H1 (cell line): ENCODE data around the gene ZNF618. TPM values are rescaled to one million over a fixed set of nuclear protein-coding genes. Genes with fewer than 3 reads are reported as not detected.

Experiments used
- CTCF ChIA-PET: fragments of 300-600 bp; sonication (Branson Sonifier 250); formaldehyde crosslinking; loops from one replicate; lab custom pipeline; 2021; ENCODE audit not compliant: partially characterized antibody; lab: Charles Lee
- POLR2A ChIA-PET: fragments of 300-600 bp; sonication (Branson Sonifier 250); formaldehyde crosslinking; loops from one replicate; lab custom pipeline; 2021; ENCODE audit warnings: inconsistent platforms; ENCODE audit not compliant: partially characterized antibody; lab: Charles Lee
- DNase-seq, 2 experiments: peaks; one replicate each; pipeline versions ENCODE4 v3.0.0 to v3.0.0-alpha.2; 2010 to 2022; ENCODE audit warnings: low spot score in 2 of 2, low read depth in 1 of 2, mixed read lengths in 1 of 2
- FAIRE-seq: peaks from 2 replicates; lab custom pipeline; 2011; peaks lifted over from hg19 to GRCh38; lab: Jason Lieb, UNC
- H2AFZ ChIP-seq: 2 replicates; pipeline ENCODE4 v1.8.1; 2012; ENCODE audit warnings: low read length, inconsistent platforms
- H2AK5ac ChIP-seq: 2 replicates; pipeline ENCODE4 v1.6.1; 2013; ENCODE audit warnings: low read depth, low read length
- H2BK120ac ChIP-seq: replicated peaks from 2 replicates; pipeline ENCODE3; 2013; ENCODE audit warnings: low read depth, low read length, inconsistent platforms
- H2BK12ac ChIP-seq: 2 replicates; pipeline ENCODE4 v1.6.1; 2013; ENCODE audit warnings: low read depth, low read length
- H2BK15ac ChIP-seq: 2 replicates; pipeline ENCODE4 v1.6.1; 2013; ENCODE audit warnings: low read length
- H2BK20ac ChIP-seq: 2 replicates; pipeline ENCODE4 v1.6.1; 2013; ENCODE audit warnings: low read length
- H2BK5ac ChIP-seq: 2 replicates; pipeline ENCODE4 v1.6.1; 2013; ENCODE audit warnings: low read depth, low read length
- H3K14ac ChIP-seq: 2 replicates; pipeline ENCODE4 v1.6.1; 2013; ENCODE audit warnings: inconsistent platforms; ENCODE audit not compliant: insufficient read length
- H3K18ac ChIP-seq: 2 replicates; pipeline ENCODE4 v1.6.1; 2013; ENCODE audit warnings: low read length; ENCODE audit errors: extremely low read depth
- H3K23ac ChIP-seq: 2 replicates; pipeline ENCODE4 v1.6.1; 2013; ENCODE audit warnings: inconsistent platforms; ENCODE audit not compliant: insufficient read length
- H3K23me2 ChIP-seq: 2 replicates; pipeline ENCODE4 v1.6.1; 2013; ENCODE audit warnings: low read depth, low read length
- H3K27ac ChIP-seq: 2 replicates; pipeline ENCODE4 v1.6.1; 2011; ENCODE audit warnings: low read depth, low read length, inconsistent platforms
- H3K27me3 ChIP-seq, 4 experiments: replicated peaks in 1 of 4; 1 replicate in 1 of 4; 2 replicates in 3 of 4; pipeline versions ENCODE4 v1.6.1 to v1.8.1; 2011 to 2013; ENCODE audit warnings: low read length in 3 of 4, mild to moderate bottlenecking in 3 of 4, inconsistent platforms in 2 of 4, mixed read lengths in 2 of 4, moderate library complexity in 1 of 4; ENCODE audit not compliant: control insufficient read depth in 3 of 4, insufficient read depth in 3 of 4; ENCODE audit errors: extremely low read depth in 1 of 4
- H3K36me3 ChIP-seq, 4 experiments: 2 replicates each; pipeline versions ENCODE4 v1.6.1 to v1.8.1; 2011 to 2013; ENCODE audit warnings: mild to moderate bottlenecking in 4 of 4, low read length in 3 of 4, moderate library complexity in 2 of 4, control low read depth in 1 of 4, inconsistent platforms in 1 of 4; ENCODE audit not compliant: insufficient read depth in 4 of 4, control insufficient read depth in 2 of 4
- H3K4ac ChIP-seq: replicated peaks from 2 replicates; pipeline ENCODE3; 2013; ENCODE audit warnings: low read length, low read depth, mixed read lengths, inconsistent platforms; ENCODE audit not compliant: insufficient read length
- H3K4me1 ChIP-seq, 4 experiments: replicated peaks in 1 of 4; 1 replicate in 1 of 4; 2 replicates in 3 of 4; pipeline versions ENCODE4 v1.6.1 to v1.8.1; 2011 to 2013; ENCODE audit warnings: low read length in 3 of 4, inconsistent platforms in 2 of 4, mixed read lengths in 1 of 4; ENCODE audit not compliant: insufficient read depth in 4 of 4, control insufficient read depth in 3 of 4
- H3K4me2 ChIP-seq, 2 experiments: 2 replicates each; pipeline versions ENCODE4 v1.6.1 to v1.8.1; 2011 to 2013; ENCODE audit warnings: low read depth in 2 of 2, low read length in 2 of 2, control low read depth in 1 of 2, inconsistent platforms in 1 of 2, mild to moderate bottlenecking in 1 of 2; ENCODE audit not compliant: insufficient read depth in 1 of 2
- H3K4me3 ChIP-seq, 4 experiments: fragments of 200-600, 300-600 bp in 1 of 4; sonication (generic), shearing (Covaris generic), sonication (Bioruptor Twin) in 1 of 4; 2 replicates each; pipeline versions ENCODE4 v1.5.1 to v1.8.1; 2011 to 2016; ENCODE audit warnings: low read length in 4 of 4, low read depth in 3 of 4, control low read depth in 2 of 4, inconsistent platforms in 2 of 4, mild to moderate bottlenecking in 2 of 4, mixed read lengths in 1 of 4, moderate library complexity in 1 of 4; ENCODE audit not compliant: insufficient read depth in 2 of 4; ENCODE audit errors: extremely low read depth in 1 of 4
- H3K56ac ChIP-seq: replicated peaks from 2 replicates; pipeline ENCODE3; 2013; ENCODE audit warnings: low read depth, mild to moderate bottlenecking, mixed read lengths, low read length, inconsistent platforms; ENCODE audit not compliant: insufficient read length
- H3K79me1 ChIP-seq: 2 replicates; pipeline ENCODE4 v1.6.1; 2013; ENCODE audit warnings: low read depth, low read length, control low read depth
- H3K79me2 ChIP-seq, 2 experiments: 2 replicates each; pipeline versions ENCODE4 v1.6.1 to v1.8.1; 2012 to 2013; ENCODE audit warnings: low read length in 2 of 2, mild to moderate bottlenecking in 2 of 2, inconsistent platforms in 1 of 2; ENCODE audit not compliant: insufficient read depth in 2 of 2, control insufficient read depth in 1 of 2
- H3K9ac ChIP-seq, 4 experiments: replicated peaks in 1 of 4; 1 replicate in 1 of 4; 2 replicates in 3 of 4; pipeline versions ENCODE4 v1.6.1 to v1.8.1; 2011 to 2013; ENCODE audit warnings: low read depth in 3 of 4, low read length in 3 of 4, control low read depth in 2 of 4, mild to moderate bottlenecking in 2 of 4, moderate library complexity in 2 of 4, inconsistent platforms in 1 of 4; ENCODE audit errors: extremely low read depth in 1 of 4
- H3K9me3 ChIP-seq, 2 experiments: 2 replicates each; pipeline versions ENCODE4 v1.6.1 to v1.8.1; 2012 to 2013; ENCODE audit warnings: mild to moderate bottlenecking in 2 of 2, moderate library complexity in 2 of 2, control low read depth in 1 of 2, inconsistent platforms in 1 of 2, low read depth in 1 of 2, low read length in 1 of 2, mixed read lengths in 1 of 2; ENCODE audit not compliant: insufficient read depth in 2 of 2
- H4K20me1 ChIP-seq, 2 experiments: replicated peaks in 1 of 2; 2 replicates each; pipeline versions ENCODE3 to v1.8.1; 2011 to 2013; ENCODE audit warnings: inconsistent platforms in 2 of 2, low read length in 2 of 2, mild to moderate bottlenecking in 1 of 2; ENCODE audit not compliant: insufficient read depth in 2 of 2, control insufficient read depth in 1 of 2
- H4K5ac ChIP-seq: 2 replicates; pipeline ENCODE4 v1.6.1; 2013; ENCODE audit warnings: low read length, low read depth, mixed read lengths, inconsistent platforms; ENCODE audit not compliant: insufficient read length
- H4K8ac ChIP-seq: 2 replicates; pipeline ENCODE4 v1.8.0; 2013; ENCODE audit warnings: mild to moderate bottlenecking, moderate library complexity, low read length, inconsistent platforms; ENCODE audit not compliant: insufficient read depth; ENCODE audit errors: extremely low read depth
- H4K91ac ChIP-seq: replicated peaks from 2 replicates; pipeline ENCODE3; 2013; ENCODE audit warnings: low read length, mixed read lengths, inconsistent platforms; ENCODE audit not compliant: insufficient read length
- ATF2 ChIP-seq: IDR thresholded peaks from 2 replicates; pipeline ENCODE4 v1.6.1; 2012; ENCODE audit warnings: low read length, inconsistent platforms
- GABPA ChIP-seq: IDR thresholded peaks from 2 replicates; pipeline ENCODE4 v1.6.1; 2011; ENCODE audit warnings: mild to moderate bottlenecking, low read length, moderate library complexity, borderline replicate concordance; ENCODE audit not compliant: insufficient read depth
- WGBS, 2 experiments: shearing (Covaris generic) in 1 of 2; methylation state at CpG; one replicate each; pipeline versions ENCODE4 v1.1.6 to v1.1.7; 2013 to 2015; ENCODE audit warnings: low lambda C conversion rate in 2 of 2, mixed read lengths in 2 of 2, inconsistent platforms in 1 of 2, low coverage in 1 of 2, missing lambda C conversion rate in 1 of 2; ENCODE audit not compliant: insufficient replicate concordance in 2 of 2, insufficient coverage in 1 of 2, insufficient read length in 1 of 2; ENCODE audit errors: extremely low coverage in 1 of 2, missing lambda C conversion rate in 1 of 2; 5-methylcytosine and 5-hydroxymethylcytosine counted together
- polyA plus RNA-seq, 7 experiments: library from polyadenylated mRNA; depleted of rRNA in 3 of 7; stranded (reverse) in 5 of 7; unstranded in 2 of 7; fragments of >200 nt in 5 of 7; fragments of 200-250 nt in 2 of 7; gene quantifications; 1 replicate in 5 of 7; 2 replicates in 1 of 7; 4 replicates in 1 of 7; pipeline versions ENCODE4 v1.2.1 to v1.2.3, GENCODE V29; 2011 to 2013; ENCODE audit warnings: missing spikeins in 2 of 7, mixed read lengths in 2 of 7
- total RNA-seq: library from RNA; stranded (reverse); fragmentation: NEBNext Ultra II Directional; extraction: Animal tissue kit (Norgen Biotek cat#: 25700); gene quantifications from 2 replicates; pipeline ENCODE4 v1.2.1, GENCODE V29; 2021

The ZNF618 gene
- total and polyA plus RNA-seq, 2 of the 8 experiments (the other 6 are each of a cell fraction or from before 2014, with no cell fraction given): 9.6 to 28.5 TPM

DNA sequence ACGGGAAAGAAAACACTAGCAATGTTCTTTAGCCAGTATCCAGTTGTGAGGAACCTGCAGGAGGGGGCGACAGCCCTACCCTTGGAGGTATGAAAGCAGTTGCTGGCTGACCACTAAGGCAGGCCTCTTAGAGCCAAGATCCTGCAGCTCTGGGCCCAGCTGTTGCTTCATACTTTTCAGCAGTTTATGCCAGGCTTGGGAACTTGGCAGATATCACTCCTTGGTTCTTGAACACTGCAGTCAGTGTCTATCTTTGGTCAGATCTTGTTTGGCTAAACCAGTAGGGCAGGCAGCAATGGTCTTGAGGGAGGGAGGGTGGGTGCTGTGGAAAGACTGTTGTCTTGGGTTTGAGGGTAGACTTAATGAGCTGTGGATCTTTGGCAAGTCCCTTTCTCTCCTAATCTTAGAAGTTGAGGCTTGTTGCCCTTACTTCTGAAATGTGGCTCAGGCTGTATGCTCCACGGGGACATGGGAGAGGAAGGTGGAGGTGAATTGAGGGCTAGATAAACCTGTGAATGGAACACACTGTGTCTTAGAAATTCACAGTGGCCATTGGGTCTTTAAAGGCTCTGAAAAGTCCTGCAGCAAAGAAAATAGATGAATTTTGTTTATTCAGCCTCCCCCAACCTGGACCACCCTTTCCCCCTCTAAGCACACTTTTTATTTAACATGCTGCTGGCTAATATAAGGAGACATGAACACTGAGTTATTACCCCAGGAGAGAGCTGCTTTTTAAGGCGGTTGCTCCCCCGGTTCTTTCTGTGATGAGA is 37.5 kb downstream of the ZNF618 start:
- H3K4me2 ChIP-seq: no peak overlapping the region
- no peak overlapping the region for H4K91ac ChIP-seq
- H3K4me3 ChIP-seq: no peak overlapping the region
- H4K5ac ChIP-seq: no peak overlapping the region
- H3K27me3 ChIP-seq: no peaks in the 10 kb centered on the region
- no peak overlapping the region for H2BK120ac ChIP-seq
- H3K18ac ChIP-seq: no peak overlapping the region
- H3K27ac ChIP-seq: no peak overlapping the region
- no peak overlapping the region for H2AK5ac ChIP-seq
- FAIRE-seq (no peak), DNase-seq (peak in 1 of 2 experiments; percentile 28)
- WGBS, 2 experiments: 85% methylated on average over 5 of the region's 5 CpGs; no CpG with 5 or more reads in 1 of the 2 experiments
- 0 out of 7 replicates have a peak, but pooled peaks cover 0 to 1% (median 0%) of the 10 kb centered on the region in 4 experiments for H3K4me1 ChIP-seq
- H3K23ac ChIP-seq: no peak overlapping the region
- peaks cover 0 to 16% of the 10 kb centered on the region in 2 experiments; a peak in 1 of 4 replicates for H3K79me2 ChIP-seq
- H3K14ac ChIP-seq: no peak overlapping the region
- no peak overlapping the region for H2BK15ac ChIP-seq
- no peak overlapping the region for H2BK5ac ChIP-seq
- H3K36me3 ChIP-seq: no peaks in the 10 kb centered on the region
- H2AFZ ChIP-seq: no peak overlapping the region
- H2BK12ac ChIP-seq: no peak overlapping the region
- H3K9me3 ChIP-seq: no peaks in the 10 kb centered on the region
- H3K4ac ChIP-seq: no peak overlapping the region
- H3K56ac ChIP-seq: no peak overlapping the region
- ChIA-PET POLR2A (interaction anchor here (0.6 kb wide), 1 partner anchor 104 kb away, joined by 3 read pairs; no protein-coding TSS in a partner anchor), CTCF (interaction anchor here (0.7 to 1.3 kb wide), 3 partner anchors 23 to 155 kb away, joined by 3 to 4 read pairs (median 3); no protein-coding TSS in a partner anchor)
- H3K9ac ChIP-seq: no peak overlapping the region; a peak in 1 of 7 replicates
- H2BK20ac ChIP-seq: no peak overlapping the region
- H4K8ac ChIP-seq: no peak overlapping the region
- H4K20me1 ChIP-seq: peaks cover 0 to 3% of the 10 kb centered on the region in 2 experiments
- peaks cover 7% of the 10 kb centered on the region; the same call in 1 of the 2 replicates for H3K79me1 ChIP-seq
- no peaks in the 10 kb centered on the region; the same call in 1 of the 2 replicates for H3K23me2 ChIP-seq
- TF ChIP-seq GABPA: no peak
- TF ChIP-seq ATF2: no peak
